ENCODE results near the gene AUTS2. TPM values are rescaled to one million over a fixed set of nuclear protein-coding genes. Genes with fewer than 3 reads are reported as not detected.

Gene AUTS2
- total RNA-seq, 1 experiment from 2014 or later: 50.0 TPM

- TF ChIP-seq OVOL2 (CRISPR knock-in tag; IDR thresholded peaks at IDR 0.05; ENCODE audit: borderline replicate concordance): no peak
- TF ChIP-seq KAT7 (CRISPR knock-in tag; IDR thresholded peaks at IDR 0.05; ENCODE audit: borderline replicate concordance): no peak
- no peak for TF ChIP-seq HMGXB4 (CRISPR knock-in tag; IDR thresholded peaks at IDR 0.05)
- TF ChIP-seq ZNF121 (CRISPR knock-in tag; IDR thresholded peaks at IDR 0.05): no peak
- Mint-ChIP-seq H3K27me3 (ENCODE audit: low read depth) (no peaks in the 10 kb centered on the region; the same call in 1 of the 2 replicates), H3K9me3 (no peaks in the 10 kb centered on the region), H3K36me3 (no peaks in the 10 kb centered on the region), H3K27ac (no peak overlapping the region), H3K4me3 (no peak overlapping the region), H3K4me1 (peaks cover 54% of the 10 kb centered on the region)
- ATAC-seq: peak; percentile 54
- ChIA-PET POLR2A (no interaction called here), CTCF (interaction anchor here (1.0 kb wide), 1 partner anchor 178 kb away, joined by 3 read pairs; no protein-coding TSS in a partner anchor)
- no peak for DNase-seq (ENCODE audit: low spot score)
Observed at GRCh38 chr7:69753981-69754380, 155.7 kb downstream of the AUTS2 start.

- Mint-ChIP-seq H3K4me3 (no peak overlapping the region), H3K27me3 (ENCODE audit: low read depth) (no peaks in the 10 kb centered on the region; the same call in 1 of the 2 replicates), H3K4me1 (peaks cover 50% of the 10 kb centered on the region), H3K36me3 (no peaks in the 10 kb centered on the region), H3K9me3 (no peaks in the 10 kb centered on the region), H3K27ac (no peak overlapping the region)
- ChIA-PET POLR2A (no interaction called here), CTCF (interaction anchor here (1.0 kb wide), 1 partner anchor 178 kb away, joined by 3 read pairs; no protein-coding TSS in a partner anchor)
- DNase-seq (ENCODE audit: low spot score) (no peak), ATAC-seq (no peak)
- TF ChIP-seq ATF3 (CRISPR knock-in tag; conservative IDR thresholded peaks at IDR 0.05) (no peak), OVOL2 (CRISPR knock-in tag; IDR thresholded peaks at IDR 0.05; ENCODE audit: borderline replicate concordance) (no peak)
Observed at GRCh38 chr7:69754476-69754875, 156.2 kb downstream of the AUTS2 start.

GRCh38 chr7:69756235-69756634 is 158.0 kb downstream of the AUTS2 start:
- ChIA-PET POLR2A (interaction anchor here (0.6 kb wide), 1 partner anchor 1808 kb away, joined by 8 read pairs; no protein-coding TSS in a partner anchor), CTCF (no interaction called here)
- H3K4me3 Mint-ChIP-seq: no peak overlapping the region
- H3K4me1 Mint-ChIP-seq: peaks cover 40% of the 10 kb centered on the region
- no peak for ATAC-seq
- no peaks in the 10 kb centered on the region; the same call in 1 of the 2 replicates for H3K27me3 Mint-ChIP-seq (ENCODE audit: low read depth)
- H3K9me3 Mint-ChIP-seq: no peaks in the 10 kb centered on the region
- no peak overlapping the region for H3K27ac Mint-ChIP-seq
- no peak for DNase-seq (ENCODE audit: low spot score)
- no peak for TF ChIP-seq ZNF396 (CRISPR knock-in tag; IDR thresholded peaks at IDR 0.05; ENCODE audit: borderline replicate concordance)
- TF ChIP-seq E2F1 (CRISPR knock-in tag; IDR thresholded peaks at IDR 0.05): no peak
- TF ChIP-seq ZNF425 (CRISPR knock-in tag; conservative IDR thresholded peaks at IDR 0.05): no peak
- TF ChIP-seq ESRRA (CRISPR knock-in tag; IDR thresholded peaks at IDR 0.05; ENCODE audit: borderline replicate concordance): no peak
- no peak for TF ChIP-seq JUN (CRISPR knock-in tag; IDR thresholded peaks at IDR 0.05)
- TF ChIP-seq ATF6 (CRISPR knock-in tag; IDR thresholded peaks at IDR 0.05): no peak
- H3K36me3 Mint-ChIP-seq: no peaks in the 10 kb centered on the region

- Mint-ChIP-seq H3K4me1 (peaks cover 42% of the 10 kb centered on the region), H3K27ac (no peak overlapping the region)
- CTCF ChIA-PET: no interaction called here
- no peak for TF ChIP-seq CTCF (IDR thresholded peaks at IDR 0.05)
- TF ChIP-seq AR (CRISPR knock-in tag; IDR thresholded peaks at IDR 0.05): no peak
- no peak for TF ChIP-seq ZNF138 (CRISPR knock-in tag; conservative IDR thresholded peaks at IDR 0.05)
- TF ChIP-seq MYBL2 (CRISPR knock-in tag; IDR thresholded peaks at IDR 0.05): no peak
Observed at GRCh38 chr7:69757528-69757927, 159.3 kb downstream of the AUTS2 start.

More at GRCh38 chr7:69757528-69757927, 159.3 kb downstream of the AUTS2 start:
- ATAC-seq: no peak
- no peaks in the 10 kb centered on the region for H3K9me3 Mint-ChIP-seq
- no peak overlapping the region for H3K4me3 Mint-ChIP-seq
- H3K36me3 Mint-ChIP-seq: no peaks in the 10 kb centered on the region
- POLR2A ChIA-PET: no interaction called here
- no peaks in the 10 kb centered on the region; the same call in 1 of the 2 replicates for H3K27me3 Mint-ChIP-seq (ENCODE audit: low read depth)
- no peak for DNase-seq (ENCODE audit: low spot score)
